Measurements from ENCODE around the gene NR2C1.

The NR2C1 gene

GRCh38 chr12:95083471-95083870 is 10.1 kb upstream of the NR2C1 start:
- DNase-seq: no peak

DNA sequence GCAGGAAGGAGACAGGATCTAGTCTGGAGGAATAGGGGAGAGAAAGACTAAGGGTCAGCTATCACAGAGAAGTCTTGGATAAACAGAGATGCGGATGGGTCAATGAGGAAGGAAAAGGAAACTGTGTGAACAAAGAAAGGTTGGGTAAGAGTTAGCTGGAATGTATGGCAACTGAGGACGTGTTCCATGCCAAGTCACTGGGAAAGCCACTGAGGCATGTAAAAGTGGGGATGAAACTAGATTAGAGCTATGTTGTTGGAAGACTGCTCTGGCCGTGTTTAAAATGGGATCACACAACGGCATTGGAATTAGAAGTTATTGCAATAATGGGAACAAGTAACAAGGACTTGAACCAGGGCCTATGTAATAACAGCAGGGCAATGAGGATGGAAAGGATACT is 3.9 kb upstream of the NR2C1 start:
- no peak for DNase-seq

- DNase-seq: no peak
Observed at GRCh38 chr12:95074766-95075165, 1.3 kb upstream of the NR2C1 start.

- DNase-seq: no peak
Observed at GRCh38 chr12:95073698-95074520, 491 bp upstream of the NR2C1 start.

- no peak for DNase-seq
Observed at GRCh38 chr12:95070378-95070777, 3.0 kb downstream of the NR2C1 start.

DNA sequence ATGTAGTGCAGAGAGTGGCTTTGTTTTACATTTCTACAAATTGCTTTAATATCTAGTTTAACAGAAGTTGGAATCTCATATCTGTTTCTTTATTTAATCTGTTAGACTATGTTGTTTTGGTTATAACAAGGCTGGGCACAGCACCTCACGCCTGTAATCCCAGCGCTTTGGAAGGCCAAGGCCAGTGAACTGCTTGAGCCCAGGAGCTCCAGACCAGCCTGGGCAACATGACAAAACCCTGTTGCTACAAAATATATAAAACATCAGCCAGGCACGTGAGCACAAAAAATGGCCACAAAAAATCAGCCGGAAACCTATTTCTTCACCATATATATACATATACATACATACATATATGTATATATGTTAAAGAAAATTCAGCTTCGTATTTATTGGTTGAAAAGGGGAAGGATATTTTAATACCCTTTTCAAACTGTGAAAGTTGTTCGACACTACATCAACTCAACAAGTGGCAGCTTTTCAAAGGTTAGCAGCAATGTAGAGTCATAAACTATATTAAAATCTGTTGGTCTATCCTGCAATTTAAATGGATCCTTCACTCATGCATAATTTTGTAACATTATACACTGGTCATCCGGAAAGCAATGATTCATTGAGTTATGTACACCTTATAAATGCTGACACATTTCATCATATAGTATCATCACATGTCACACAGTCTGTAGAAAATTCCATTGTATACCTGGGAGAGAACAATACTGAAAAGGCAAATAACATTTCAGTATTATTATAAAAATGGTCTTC is 7.1 kb downstream of the NR2C1 start:
- DNase-seq: no peak

DNA sequence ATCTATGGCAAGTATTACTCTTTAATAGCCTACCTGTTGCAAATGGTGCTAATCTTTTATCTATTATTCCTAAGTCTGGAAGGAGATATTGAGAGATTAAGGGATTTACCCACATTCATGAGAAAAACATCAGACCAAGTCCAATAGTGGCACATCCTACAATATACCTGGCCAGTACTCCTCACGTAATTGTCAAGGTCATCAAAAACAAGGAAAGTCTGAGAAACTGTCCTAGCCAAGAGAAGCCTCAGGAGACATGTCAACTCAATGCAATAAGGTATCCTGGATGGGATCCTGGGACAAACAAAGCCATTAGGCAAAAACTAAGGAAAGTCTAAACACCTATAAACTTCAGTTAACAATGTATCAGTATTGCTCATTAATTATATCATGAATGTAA is 12.5 kb downstream of the NR2C1 start:
- no peak for DNase-seq

- no peak for DNase-seq
Observed at GRCh38 chr12:95059984-95060383, 13.4 kb downstream of the NR2C1 start.

GRCh38 chr12:95057424-95057823 is 16.0 kb downstream of the NR2C1 start:
- no peak for DNase-seq

GRCh38 chr12:95055057-95055456 is 18.4 kb downstream of the NR2C1 start:
- DNase-seq: no peak

- DNase-seq: no peak
Observed at GRCh38 chr12:95054206-95054605, 19.2 kb downstream of the NR2C1 start.

DNA sequence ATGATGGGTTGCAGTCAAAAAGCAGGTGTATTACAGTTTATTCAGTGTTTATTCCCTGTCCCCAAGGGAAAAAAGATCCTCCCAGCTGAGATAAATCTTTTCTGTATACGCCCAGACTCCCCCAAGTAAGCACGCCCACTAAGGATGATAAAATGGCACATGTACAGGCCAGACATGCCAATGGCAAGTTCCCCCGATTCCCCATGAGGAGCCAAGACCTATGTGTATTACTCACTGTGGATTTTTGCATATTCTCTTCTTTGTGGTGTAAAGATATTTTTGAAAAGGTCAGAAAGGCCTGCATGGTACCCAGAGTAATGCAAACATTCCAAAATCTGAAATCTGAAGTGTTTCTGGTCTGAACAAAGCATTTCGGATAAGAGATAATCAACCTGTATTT is 22.2 kb downstream of the NR2C1 start:
- DNase-seq: no peak

DNA sequence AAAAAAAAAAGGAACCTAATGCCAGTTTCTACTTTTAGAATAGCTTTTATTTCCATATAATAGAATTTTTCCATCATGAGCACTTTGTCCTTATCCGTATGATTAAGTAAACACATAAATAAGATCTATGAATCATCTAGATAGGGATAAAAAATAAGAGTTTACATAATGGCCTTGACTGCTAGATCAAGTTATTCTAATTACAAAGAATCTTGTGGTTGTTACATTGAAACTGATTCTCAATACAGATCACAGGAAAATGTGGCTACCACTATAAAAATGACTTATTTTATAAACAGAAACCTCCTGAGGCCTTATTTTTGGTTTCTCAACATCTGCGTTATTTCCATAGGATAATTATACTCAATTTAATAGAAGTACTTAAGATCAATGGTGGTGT is 35.5 kb downstream of the NR2C1 start:
- no peak for DNase-seq

DNA sequence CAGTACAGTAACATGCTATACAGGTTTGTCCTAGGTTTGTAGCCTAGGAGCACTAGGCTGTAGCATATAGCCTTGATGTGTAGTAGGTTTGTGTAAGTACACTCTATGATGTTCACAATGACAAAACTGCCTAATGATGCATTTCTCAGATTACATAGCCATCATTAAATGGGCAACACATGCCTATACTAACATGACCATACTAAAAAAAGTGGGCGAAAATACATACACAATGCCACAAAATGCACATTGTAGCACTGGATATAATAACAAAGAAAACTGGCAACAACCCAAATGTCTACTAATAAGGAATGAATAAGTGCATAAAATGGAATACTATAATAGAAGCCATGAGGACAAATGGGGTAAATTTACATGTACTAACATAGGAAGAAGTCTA is 38.7 kb downstream of the NR2C1 start:
- no peak for DNase-seq

DNA sequence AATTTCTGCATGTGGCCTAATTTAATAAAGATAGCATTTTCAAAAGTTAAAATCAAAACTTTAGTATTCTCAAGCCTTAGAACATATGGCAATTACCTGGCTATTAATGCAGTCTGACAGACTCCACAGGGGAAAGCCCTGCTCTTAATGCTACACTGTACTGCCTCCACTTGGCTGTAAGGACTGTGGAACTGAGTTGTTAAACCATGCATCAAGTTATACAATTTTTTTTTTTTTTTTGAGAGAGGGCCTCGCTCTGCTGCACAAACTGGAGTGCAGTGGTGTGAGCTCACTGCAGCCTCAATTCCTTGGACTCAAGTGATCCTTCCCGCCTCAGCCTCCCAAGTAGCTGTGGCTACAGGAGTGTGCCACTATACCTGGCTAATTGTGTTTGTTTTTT is 50.9 kb downstream of the NR2C1 start:
- no peak for DNase-seq

- DNase-seq: no peak
Observed at GRCh38 chr12:95017482-95017881, 55.9 kb downstream of the NR2C1 start.

DNA sequence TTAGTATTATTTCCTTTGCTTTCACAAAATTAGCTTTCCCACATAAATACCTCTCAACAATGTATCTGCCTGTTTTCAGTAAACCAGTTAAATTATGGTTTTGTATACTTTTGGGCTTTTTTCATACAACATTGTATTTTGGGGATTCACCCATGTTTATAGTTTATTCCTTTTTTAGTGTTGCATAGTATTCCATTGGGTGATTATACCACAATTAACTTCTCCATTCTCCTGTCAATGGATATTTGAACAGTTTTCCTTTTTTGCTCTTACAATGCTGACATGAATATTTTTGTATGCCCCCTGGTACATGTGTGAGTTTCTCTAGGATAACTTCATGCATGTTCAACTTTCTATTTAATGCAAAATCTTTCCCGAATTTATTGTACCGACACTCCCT is 57.3 kb downstream of the NR2C1 start:
- no peak for DNase-seq

GRCh38 chr12:95014554-95014953 is 58.9 kb downstream of the NR2C1 start:
- DNase-seq: no peak

GRCh38 chr12:95006206-95006605 is 67.2 kb downstream of the NR2C1 start:
- DNase-seq: no peak

DNA sequence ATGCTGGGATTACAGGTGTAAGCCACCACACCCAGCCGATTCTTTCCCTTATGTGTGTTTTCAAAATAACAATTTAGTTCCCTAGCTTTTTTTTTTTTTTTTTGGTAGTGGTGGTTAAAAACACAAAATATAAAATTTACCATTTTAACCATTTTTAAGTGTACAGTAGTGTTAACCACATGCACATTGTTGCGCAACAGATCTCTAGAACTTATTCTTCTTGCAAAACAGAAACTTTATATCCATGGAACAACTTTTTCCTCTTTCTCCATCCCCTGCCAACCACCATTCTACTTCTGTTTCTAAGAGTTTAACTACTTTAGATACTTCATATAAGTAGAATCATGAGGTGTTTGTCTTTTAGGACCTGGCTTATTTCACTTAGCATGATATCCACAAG is 68.8 kb downstream of the NR2C1 start:
- DNase-seq: no peak

DNA sequence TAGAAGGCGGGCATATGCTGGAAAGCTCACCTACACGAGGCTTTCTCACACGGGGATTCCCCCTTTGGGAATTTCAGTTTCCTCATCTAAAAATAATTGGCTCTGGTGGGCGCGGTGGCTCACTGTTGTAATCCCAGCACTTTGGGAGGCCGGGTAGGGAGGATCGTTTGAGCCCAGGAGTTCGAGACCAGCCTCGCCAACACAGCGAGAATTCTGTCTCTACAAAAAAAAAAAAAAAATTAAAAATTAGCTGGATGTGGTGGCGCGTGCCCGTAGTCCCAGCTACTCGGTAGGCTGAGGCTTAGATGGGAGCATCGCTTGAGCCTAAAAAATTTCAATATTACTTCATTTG is 69.5 kb downstream of the NR2C1 start:
- DNase-seq: no peak

DNA sequence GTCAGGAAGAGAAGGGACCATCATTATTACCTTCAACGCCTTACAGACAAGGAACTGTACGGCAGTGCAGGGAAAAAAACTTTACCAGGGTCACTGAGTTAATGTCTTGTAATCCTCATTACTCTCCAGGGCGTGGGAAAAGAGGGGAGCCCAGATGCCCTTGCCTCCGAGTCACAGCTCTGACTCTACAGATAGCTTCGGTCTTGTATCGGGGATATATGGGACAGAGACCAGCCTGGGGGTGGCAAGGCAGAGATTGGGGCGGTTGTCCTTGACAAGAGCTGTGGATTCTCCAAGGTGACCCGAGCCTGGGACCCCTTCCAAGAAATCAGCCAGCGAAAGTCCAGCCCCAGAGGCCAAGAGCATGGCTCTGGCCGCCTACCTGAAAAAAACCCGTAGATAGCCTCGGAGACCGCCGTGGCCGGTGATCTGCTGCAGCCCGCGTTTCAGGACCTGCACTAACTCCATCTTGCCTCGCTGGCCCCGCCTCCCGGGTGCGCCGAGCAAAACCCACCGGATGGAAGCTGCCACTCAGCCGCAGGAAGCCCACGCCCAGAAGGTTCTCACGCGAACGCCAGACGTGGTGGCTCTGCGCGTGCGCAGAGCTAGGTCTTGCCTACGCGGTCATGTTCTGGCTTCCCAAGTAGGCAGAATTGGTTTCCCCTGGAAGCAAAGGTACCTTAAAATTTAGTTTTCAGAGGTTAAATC is 70.1 kb downstream of the NR2C1 start, which contains the start of gene NDUFA12:
Gene NDUFA12 (minus strand): TSS at position 485 of the 708 bp plus-strand sequence. CDS start 17 bp downstream, at position 468.
- peak; percentile 96 for DNase-seq

- no peak for DNase-seq
Observed at GRCh38 chr12:95002754-95003153, 70.7 kb downstream of the NR2C1 start.

DNA sequence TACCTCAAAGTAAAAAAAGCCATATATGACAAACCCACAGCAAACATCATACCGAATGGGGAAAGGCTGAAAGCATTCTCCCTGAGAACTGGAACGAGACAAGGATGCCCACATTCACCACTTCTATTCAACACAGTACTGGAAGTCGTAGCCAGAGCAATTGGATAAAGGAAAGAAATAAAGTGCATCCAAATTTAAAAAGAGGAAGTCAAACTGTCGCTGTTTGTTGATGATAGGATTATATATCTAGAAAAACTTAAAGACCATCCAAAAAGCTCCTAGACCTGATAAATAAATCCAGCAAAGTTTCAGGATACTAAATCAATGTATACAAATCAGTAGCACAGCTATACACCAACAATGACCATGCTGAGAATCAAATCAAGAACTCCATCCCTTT is 75.1 kb downstream of the NR2C1 start:
- no peak for DNase-seq
